Fibroblast of skin of right biceps (primary cell): Measurements from ENCODE around the gene LAMTOR3.
"Not testable (repeated sequence)": the region's sequence is repeated elsewhere in the genome, so short reads cannot be mapped to it uniquely, and the experiment has no call there.

ENCODE experiments used
- DNase-seq: peaks from one replicate; pipeline ENCODE4 v3.0.0-alpha.2; 2013

Gene LAMTOR3

GRCh38 chr4:99861120-99861905 lies 32.9 kb downstream of the LAMTOR3 start:
- DNase-seq = no peak

GRCh38 chr4:99860521-99860920 lies 33.7 kb downstream of the LAMTOR3 start:
- no peak for DNase-seq

DNA sequence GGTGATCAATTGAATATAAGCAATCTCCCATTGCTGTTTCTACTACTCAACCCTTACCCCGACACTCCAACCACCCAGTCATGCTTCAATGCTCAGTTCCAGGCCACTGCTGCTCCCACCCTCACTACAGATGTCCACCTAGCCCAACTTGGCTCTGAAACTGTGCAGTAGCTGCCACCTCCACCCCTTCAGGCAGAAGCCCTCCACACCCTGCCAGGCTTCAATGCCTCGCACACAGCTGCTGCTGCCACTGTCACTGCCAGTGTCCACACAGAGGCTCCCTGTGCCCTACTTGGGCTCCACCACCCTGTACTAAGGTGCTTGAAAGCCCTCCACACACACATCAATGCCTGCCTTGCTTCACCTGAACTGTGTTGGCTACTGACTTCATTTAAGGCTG lies 34.6 kb downstream of the LAMTOR3 start:
- no peak for DNase-seq

DNA sequence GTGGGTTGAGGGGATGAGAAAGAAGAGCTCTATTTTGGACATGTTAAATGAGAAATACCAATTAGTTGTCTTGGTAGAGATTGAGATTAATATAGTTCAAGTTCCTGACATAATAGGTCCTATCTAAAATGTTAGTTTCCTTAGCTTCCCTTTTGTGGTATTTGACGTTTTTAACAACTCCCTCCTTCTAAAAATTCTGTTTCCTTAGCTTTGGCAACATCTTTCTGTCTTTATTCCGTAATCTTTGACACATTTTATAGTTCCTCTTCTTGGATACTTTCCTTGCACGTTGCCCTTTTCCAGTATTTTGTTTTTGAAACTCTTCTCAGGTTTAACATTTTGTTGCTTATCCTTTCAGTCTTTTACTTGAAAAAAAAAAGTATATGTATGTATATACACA lies 36.9 kb downstream of the LAMTOR3 start:
- no peak for DNase-seq

DNA sequence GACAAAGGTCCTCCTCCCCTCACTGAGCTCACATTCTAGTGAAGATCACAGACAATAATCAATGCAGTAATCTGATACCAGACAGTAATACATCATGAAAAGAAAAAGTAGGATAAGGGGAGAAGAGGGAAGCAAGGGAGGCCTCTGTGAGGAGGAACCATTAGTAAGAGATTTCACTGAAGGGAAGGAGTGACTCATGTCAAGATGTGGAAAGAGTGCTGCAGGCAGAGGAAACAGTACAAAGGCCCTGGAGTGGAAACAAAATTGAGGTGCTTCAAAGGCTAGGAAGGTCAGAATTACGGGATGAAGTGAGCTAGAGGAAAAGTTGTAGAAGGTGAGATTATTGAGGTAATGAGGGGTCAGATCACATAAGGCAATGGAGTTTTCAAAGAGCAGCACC lies 38.1 kb downstream of the LAMTOR3 start:
- peak; percentile 20 for DNase-seq

GRCh38 chr4:99855678-99856077 lies 38.5 kb downstream of the LAMTOR3 start:
- DNase-seq = no peak

DNA sequence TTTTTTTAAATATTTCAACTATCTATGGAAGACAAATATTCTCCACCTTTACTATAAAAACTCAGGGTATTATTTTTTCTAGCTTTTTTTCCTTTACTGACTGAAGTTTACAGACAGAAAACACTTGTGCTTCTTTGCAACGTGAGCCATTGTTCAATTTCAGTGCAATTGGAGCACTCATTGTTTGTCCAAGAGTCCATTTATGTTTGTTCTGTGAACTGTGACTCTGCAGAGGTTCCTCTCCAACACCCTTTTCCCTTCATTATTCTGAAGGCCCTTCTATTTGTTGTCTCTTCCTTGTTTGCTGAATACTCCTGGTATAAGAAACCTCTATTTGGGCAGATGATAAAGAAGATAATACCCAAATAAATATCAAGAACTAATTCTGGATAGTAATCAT lies 40.2 kb downstream of the LAMTOR3 start:
- DNase-seq = no peak

- no peak for DNase-seq
These were observed 41.0 kb downstream of the LAMTOR3 start for GRCh38 chr4:99853190-99853589.

DNA sequence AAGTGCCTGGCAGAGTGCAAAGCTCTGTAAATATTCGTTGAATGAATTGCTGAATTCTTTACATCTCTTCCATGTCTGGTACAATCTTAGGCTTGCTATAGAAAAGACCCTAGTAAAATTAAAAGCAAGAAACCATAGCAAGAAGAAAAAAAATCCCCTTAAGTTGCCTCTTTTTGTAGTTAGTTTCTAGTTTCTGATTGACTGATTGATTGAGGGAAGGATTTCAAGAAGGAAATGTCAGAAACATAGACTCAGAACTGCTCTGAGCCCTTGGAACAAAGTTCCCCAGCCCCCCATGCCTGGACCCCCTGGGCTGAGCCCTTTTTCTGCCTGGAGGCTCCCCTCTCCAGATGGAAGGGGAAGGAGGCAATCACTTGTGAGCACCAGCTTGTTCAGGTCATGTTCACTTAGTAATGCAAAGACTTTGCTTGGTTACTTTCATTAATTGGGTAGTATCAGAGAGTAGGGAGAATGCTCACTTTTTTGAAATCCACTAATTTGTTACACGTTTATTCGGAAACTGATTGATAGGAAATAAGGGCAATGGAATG lies 42.0 kb downstream of the LAMTOR3 start:
- DNase-seq = no peak

DNA sequence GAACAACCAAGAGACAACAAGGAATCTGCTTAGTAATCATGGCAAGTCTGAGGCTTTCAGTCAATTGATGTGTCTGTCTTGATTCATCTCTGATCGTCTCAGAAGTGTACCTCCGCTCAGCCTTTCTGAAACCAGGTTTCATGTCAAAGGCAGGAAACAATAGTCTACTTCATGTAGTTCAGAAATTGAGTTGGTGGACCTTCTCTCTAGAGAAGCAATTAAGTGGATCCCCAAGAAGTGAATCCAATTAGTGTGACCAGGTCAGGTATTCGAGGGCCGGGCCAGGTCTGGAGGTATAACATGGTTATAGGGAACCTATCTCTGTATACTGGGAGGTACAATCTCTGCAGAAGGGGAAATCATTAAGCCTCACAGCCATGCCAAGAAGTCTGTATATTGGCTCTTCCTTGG lies 45.6 kb downstream of the LAMTOR3 start:
- DNase-seq = no peak

DNA sequence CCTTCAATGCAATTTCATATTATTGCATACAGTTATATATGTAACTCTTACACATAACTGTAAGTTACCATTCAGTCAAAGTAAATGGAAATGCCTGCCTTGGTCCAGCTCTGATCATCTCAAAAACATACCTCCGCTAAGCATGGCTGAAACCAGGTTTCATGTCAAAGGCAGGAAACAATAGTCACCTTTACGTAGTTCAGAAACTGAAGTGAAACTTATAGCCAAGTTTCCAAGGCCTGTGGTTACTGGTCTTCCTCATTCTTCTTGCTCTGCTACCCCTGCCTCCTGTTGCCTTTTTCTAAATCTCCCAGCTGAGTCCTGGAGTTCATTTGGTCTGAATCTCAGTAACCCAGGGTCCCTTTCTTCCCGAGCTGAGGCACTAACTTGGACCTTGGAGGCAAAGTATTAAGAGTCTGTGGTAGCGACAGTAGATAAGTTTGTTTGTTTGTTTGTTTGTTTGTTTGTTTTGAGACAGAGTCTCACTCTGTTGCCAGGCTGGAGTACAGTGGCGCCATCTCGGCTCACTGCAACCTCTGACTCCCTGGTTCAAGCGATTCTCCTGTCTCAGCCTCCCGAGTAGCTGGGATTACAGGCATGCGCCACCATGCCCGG lies 46.8 kb downstream of the LAMTOR3 start:
- no peak for DNase-seq

DNA sequence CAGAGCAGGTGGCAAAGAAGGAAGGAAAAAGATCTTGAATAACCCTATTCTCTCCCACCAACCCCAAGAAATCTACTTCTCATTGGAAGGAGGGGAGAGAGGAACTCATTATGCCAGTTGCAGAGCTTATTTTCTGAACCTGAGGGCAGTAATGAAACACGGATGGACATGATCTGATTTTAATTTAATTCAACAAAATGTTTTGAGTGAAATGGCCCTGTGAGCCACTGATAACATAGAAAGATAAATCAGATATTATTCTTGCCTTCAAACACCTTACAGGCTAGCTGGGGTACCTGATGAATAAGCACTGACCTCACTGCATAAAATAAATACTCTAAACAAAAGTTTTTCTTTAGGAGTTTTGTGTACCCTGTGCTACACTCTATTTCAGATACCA lies 47.3 kb downstream of the LAMTOR3 start:
- no peak for DNase-seq

DNA sequence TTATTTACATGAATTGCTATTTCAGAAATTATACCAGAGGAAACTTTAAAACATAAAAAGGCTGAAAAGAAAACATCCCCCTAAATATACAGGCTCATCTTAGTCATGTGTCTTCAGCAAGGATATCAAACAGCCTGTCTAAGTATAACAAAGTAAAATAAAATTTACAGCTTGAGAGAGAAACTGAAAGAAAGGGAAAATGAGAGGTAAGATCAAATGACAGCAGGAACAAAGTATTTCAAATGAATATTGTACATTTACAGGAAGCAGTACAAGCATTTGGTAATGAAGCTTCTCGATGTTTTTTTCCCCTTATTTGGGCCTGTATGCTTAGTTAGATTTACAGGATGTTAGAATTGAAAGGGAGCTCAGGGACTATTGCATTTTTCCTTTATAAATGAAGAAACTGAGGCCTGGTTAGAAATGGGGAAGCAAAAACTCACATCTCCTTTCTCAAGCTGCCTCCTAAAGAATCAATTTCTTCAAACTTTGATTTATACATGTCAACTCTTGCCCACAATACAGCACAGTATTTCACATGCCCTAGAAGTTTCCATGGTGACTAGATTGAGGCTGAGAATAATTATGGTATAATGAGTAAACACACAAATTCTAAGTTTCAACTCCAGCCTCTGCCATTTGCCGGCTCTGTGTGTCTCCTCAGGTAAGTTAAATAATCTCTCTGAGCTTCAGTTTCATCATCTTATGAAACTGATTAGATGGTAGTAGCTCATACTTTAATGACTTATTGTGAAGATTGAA lies 48.3 kb downstream of the LAMTOR3 start:
- no peak for DNase-seq

DNA sequence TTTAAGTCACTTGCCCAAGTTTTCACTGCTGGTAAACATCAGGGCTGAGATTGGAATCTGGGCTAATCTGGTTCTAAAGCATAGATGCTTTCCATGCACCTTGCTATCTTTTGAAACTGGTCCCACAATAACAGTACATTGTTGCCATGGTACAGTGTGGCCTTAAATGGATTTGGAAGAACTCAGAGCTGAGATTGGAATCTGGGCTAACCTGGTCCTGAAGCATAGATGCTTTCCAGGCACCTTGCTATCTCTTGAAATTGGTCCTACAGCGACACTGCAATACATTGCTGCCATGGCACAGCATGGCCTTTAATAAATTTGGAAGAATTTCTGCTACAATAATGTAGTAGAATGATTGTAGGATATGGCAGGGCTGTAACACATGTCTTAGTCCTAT lies 49.0 kb downstream of the LAMTOR3 start:
- no peak for DNase-seq

- no peak for DNase-seq
These were observed 50.2 kb downstream of the LAMTOR3 start for GRCh38 chr4:99844048-99844447.

DNA sequence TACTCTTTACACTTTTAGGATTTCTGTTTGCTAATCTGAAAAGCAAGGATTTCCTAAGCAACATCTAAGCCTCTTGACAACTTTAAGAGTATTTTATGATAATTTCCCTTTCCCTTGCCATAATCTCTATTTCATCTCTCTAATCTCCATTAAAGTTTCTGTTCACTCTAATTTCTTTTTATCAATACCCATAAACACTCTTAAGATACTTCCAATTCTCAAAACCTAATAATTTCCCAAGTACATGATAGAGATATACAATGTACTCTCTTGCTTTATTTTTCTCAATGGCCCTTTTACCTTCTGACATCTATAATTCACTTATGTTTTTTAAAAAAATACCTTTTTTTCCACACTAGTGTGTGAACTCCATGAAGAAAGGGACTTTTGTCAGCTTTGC lies 50.8 kb downstream of the LAMTOR3 start:
- no peak for DNase-seq

GRCh38 chr4:99841129-99841528 lies 53.1 kb downstream of the LAMTOR3 start:
- DNase-seq = no peak

- DNase-seq = no peak
These were observed 55.3 kb downstream of the LAMTOR3 start for GRCh38 chr4:99838927-99839326.

- no peak for DNase-seq
These were observed 58.3 kb downstream of the LAMTOR3 start for GRCh38 chr4:99835942-99836341.

DNA sequence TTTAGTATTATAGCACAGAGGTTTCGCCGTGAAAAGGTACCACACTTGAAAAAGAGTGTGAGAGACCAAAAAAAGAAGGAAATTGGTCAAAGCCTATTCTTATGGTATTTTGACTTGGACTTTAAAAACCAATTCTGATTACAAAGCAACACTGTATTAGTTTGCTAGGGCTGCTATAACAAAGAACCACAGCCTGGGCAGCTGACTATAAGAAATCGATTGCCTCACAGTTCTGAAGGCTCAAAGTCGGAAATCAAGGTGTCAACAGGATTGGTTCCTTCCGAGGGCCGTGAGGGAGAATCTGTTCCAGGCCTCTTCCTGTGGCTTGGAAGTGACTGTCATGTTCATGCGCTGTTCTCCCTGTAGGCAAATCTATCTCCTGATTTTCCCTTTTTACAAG lies 59.7 kb downstream of the LAMTOR3 start:
- DNase-seq = no peak

- DNase-seq = no peak
These were observed 60.5 kb downstream of the LAMTOR3 start for GRCh38 chr4:99833756-99834155.

DNA sequence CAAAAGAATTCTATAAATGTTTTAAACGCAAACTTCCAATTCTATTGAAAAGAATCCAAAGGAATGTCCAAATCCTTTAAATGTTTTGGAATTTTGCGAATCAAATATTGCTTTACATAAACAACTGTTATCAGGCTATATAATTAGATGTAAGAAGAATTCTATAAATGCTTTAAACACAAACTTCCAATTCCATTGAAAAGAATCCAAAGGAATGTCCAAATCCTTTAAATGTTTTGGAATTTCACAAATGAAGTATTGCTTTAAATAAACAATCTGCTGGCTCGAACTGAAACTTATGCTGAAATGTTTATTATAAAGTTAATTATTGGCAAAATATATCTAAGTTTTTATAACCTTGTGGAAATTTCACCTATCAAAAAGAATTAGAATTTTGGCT lies 61.5 kb downstream of the LAMTOR3 start:
- DNase-seq = no peak

GRCh38 chr4:99832321-99832720 lies 61.9 kb downstream of the LAMTOR3 start:
- peak; percentile 2 for DNase-seq

GRCh38 chr4:99830051-99830450 lies 64.2 kb downstream of the LAMTOR3 start:
- DNase-seq = not testable (repeated sequence)
